ENCODE measurements around the gene SUCO. TPM values are rescaled to one million over a fixed set of nuclear protein-coding genes. Genes with fewer than 3 reads are reported as not detected.

SUCO gene
- total RNA-seq, 1 donor from 2014 or later = 12.9 TPM

DNA sequence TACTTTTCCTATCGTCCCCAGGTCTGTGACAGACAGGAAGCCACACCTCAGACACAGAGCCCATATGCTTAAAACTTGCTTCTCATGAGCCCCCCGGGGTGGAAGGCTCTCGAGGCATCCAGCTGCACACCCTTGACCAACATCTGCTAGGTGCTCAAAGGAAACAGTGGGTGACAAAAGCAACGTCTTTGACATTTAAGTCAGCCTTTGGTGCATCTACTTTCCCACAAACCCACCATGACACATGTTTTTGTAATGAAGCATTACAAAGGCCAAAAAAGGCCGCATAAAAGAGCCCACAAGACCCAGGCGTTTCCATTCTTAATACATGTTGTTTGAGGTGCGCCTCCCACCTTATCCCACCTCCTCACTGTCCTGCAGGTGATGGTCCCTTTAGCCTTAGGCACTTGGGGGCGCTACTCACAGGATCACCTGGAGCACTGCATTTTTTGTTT is 114.2 kb downstream of the SUCO start:
- DNase-seq (ENCODE audit: low read depth in 2 of 2) = no peak

GRCh38 chr1:172647987-172648386 is 115.0 kb downstream of the SUCO start:
- DNase-seq (ENCODE audit: low read depth in 2 of 2) = no peak

DNA sequence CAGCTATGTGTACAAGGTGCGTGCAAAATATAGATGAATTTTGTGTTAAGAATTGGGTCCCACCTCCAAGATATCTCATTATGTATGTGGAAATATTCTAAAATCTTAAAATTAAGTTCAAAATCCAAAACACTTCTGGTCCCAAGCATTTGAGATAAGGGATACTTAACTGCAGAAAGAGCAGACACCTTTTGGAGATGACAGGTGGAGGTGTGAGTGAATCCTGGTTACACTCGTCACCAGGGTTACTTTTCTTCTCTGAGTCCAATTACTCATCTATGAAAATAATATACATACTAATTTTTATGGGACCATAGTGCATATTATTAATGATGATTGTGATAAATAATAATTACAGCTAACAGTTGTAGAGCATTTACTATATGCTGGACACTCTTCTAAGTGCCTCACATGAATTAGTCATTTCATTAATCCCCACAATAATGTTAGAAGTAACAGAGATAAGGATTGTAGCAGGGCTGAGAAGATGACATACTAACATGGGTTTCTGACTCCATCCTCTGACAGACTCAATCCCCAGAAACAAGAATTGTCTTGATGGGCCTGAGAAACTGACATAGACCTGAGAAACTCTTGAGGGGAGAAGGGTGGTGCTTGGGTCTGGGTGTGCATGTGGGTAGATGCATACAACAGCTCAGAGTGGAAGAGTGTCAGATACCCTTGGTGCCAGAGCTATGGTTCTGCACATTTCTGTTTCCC is 117.7 kb downstream of the SUCO start:
- no peak for DNase-seq (ENCODE audit: low read depth in 2 of 2)

DNA sequence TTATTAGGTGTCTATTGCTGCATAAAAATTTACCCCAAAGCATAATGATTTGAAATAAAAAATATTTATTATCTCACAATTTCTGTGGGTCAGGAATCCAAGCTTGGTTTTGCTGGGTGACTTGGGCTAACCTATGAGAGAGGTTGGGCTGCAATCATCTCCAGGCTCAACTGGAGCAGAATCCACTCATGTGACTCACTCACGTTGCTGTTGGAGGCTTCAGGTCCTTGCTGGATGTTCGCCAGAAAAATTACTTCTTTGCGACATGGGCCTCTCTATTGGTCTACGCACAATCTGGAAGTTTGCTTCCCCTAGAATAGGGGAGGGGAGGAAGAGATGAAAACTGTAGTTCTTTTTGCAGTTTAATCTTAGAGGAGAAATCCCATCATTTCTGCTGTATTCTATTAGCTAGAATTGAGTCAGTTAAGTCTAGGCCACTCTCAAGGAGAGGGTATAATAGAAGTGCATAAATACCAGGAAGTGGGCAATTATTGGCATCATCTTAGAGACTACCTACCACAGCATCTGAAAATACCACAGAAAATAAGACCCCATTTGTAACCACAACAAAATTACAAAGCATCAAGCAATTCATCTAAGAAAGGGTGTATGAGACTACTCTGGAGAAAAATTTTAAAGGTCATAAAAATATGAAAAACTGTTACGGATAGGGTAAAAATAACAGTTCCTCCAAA is 120.2 kb downstream of the SUCO start:
- DNase-seq (ENCODE audit: low read depth in 2 of 2) = peak in 1 of 2 donors; percentile 40

DNA sequence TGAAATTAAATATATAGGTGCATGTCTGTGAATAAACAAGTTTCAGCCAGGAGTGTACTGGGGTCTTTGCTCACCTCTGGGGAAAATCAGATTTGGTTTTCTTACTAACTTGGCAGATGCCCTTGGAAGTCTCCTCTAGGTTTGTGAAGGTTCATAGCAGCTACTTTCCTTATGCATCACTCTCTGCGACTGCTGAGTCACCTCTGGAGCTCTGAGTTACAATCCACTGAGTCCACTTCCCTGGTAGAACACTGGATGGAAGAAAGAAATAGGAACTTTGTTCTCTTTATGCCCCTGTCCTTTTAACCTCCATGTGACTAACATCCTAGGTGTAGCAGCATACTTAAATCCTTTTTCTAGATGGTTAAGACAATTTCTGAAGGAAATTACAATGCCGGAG is 121.6 kb downstream of the SUCO start:
- peak in 1 of 2 donors; percentile 76 for DNase-seq (ENCODE audit: low read depth in 2 of 2)

DNA sequence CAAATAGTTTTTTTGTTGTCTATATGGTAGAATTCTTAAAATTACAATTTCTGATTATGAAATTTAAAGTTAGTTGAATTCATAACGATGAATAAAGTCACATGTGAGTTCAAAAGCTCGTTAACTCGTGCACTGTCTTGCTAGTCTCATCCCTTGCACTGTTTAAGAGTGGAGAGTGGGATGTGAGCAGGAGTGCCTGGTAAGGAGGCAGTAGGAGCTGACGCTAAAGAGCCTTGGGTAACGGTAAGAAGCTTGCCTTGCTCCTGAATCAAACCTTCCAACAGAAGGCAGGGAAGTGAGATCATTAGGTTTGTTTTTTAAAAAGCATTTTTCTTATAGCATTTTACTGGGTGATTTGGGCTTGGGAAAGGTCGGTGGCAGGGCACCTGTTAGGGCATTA is 123.6 kb downstream of the SUCO start:
- no peak for DNase-seq (ENCODE audit: low read depth in 2 of 2)

- DNase-seq (ENCODE audit: low read depth in 2 of 2) = no peak
Observed at GRCh38 chr1:172657586-172657985, 124.6 kb downstream of the SUCO start.

DNA sequence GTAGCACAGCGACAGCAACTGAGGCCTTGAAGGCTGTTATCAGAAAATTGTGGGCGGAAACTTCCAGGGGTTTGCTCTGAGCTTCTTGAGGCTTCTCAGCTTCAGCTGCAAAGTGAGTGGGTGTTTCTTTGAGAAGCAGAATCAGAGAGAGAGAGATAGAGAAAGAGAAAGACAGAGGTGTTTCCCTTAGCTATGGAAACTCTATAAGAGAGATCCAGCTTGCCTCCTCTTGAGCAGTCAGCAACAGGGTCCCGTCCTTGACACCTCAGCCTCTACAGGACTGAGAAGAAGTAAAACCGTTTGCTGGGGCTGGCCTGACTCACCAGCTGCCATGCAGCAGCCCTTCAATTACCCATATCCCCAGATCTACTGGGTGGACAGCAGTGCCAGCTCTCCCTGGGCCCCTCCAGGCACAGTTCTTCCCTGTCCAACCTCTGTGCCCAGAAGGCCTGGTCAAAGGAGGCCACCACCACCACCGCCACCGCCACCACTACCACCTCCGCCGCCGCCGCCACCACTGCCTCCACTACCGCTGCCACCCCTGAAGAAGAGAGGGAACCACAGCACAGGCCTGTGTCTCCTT is 126.0 kb downstream of the SUCO start, which contains the start of gene FASLG:
Gene FASLG, plus strand, starts transcription at position 233 of the 583 bp plus-strand sequence. Its CDS starts 99 bp downstream, at position 332.
- no peak for DNase-seq (ENCODE audit: low read depth in 2 of 2)

- DNase-seq (ENCODE audit: low read depth in 2 of 2) = no peak
Observed at GRCh38 chr1:172661107-172661506, 128.2 kb downstream of the SUCO start.

Other genes with a start within 250 kb of the SUCO start
- gene C1orf105, start 112.5 kb upstream of the SUCO start, total RNA-seq = not detected in 2 replicates
- 13.5 and 18.8 TPM in 2 replicates for gene PIGC, start 89.1 kb upstream of the SUCO start, total RNA-seq
- not detected in 2 replicates for gene FASLG, start 126.0 kb downstream of the SUCO start, total RNA-seq

Data from lung microvascular endothelial cell (primary cell).